ENCODE results near the gene LMAN2.

- TF ChIP-seq, protein P1, sequence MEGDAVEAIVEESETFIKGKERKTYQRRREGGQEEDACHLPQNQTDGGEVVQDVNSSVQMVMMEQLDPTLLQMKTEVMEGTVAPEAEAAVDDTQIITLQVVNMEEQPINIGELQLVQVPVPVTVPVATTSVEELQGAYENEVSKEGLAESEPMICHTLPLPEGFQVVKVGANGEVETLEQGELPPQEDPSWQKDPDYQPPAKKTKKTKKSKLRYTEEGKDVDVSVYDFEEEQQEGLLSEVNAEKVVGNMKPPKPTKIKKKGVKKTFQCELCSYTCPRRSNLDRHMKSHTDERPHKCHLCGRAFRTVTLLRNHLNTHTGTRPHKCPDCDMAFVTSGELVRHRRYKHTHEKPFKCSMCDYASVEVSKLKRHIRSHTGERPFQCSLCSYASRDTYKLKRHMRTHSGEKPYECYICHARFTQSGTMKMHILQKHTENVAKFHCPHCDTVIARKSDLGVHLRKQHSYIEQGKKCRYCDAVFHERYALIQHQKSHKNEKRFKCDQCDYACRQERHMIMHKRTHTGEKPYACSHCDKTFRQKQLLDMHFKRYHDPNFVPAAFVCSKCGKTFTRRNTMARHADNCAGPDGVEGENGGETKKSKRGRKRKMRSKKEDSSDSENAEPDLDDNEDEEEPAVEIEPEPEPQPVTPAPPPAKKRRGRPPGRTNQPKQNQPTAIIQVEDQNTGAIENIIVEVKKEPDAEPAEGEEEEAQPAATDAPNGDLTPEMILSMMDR (IDR thresholded peaks at IDR 0.05; ENCODE audit: insufficient read depth, low read depth, low read length), result no peak
- TF ChIP-seq EZH2 (IDR thresholded peaks at IDR 0.05; ENCODE audit: insufficient read depth, low read length), result no peak
Measured at GRCh38 chr5:177301503-177302165, 49.8 kb downstream of the LMAN2 start.

Data from astrocyte (in vitro differentiated cells and primary cell).